DMS53 treated with DMSO at 0.1 percent for 48 hours (cell line): ENCODE measurements around the gene MCOLN1.
A peak's percentile ranks its signal among the peaks of the same experiment; 100 is the strongest.

Experiments used
- DNase-seq: peaks from one replicate; lab custom pipeline; 2025; ENCODE audit not compliant: unreplicated experiment; lab: John Stamatoyannopoulos, UW

The MCOLN1 gene

DNA sequence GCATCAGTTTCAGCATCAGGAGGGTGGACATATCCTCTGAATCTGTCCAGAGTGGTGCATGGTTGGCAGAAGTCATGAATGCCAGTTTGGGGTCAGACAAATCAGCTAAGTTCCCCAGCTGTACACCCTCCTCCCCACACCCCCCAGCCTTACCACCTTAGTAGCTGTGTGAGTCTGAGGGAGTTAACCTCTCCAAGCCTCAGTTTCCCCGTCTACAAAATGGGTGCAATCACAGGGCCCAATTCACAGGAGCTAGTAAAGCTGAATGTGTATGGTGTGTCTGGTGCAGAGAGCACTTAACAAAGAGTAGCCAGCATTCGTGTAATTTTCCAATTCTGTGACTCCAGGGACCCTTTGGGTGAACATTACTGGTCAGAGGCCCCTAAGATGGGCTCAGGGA lies 19.9 kb upstream of the MCOLN1 start:
- no peak for DNase-seq

DNA sequence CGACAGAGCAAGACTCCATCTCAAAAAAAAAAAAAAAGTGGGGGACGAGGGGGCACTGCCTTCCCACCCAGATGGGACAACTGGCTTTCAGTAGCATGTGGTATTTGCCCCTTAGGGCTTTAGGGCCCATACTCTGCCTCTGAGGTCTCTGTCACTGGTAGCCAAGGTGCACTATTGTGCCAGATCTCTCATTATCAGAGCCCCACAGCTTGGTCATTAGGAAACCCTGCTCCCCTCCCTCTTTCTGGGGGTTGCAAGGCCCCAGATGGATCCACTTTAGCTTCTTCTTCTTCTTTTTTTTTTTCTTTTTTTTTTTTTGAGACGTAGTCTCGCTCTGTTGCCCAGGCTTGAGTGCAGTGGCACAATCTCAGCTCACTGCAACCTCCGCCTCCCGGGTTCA lies 17.7 kb upstream of the MCOLN1 start:
- no peak for DNase-seq

DNA sequence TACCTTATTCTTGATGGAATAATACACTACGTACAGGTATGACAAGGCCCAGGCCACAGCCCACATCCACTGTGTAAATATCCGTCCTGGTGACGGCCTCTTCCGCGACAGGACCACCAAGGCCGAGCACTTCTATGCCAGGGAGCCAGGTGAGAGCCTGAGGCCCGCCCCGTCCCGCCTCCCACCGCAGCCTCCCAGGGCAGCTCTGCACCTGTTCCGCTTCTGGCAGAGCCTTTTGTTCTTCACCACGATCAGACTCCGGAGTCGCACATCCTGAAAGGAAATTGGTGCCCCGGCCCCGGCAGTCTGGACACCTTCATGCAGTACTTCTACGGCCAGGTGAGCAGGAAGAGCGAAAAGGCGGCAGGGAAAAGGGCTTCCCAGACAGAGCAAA lies 17.1 kb upstream of the MCOLN1 start:
- peak; percentile 46 for DNase-seq

DNA sequence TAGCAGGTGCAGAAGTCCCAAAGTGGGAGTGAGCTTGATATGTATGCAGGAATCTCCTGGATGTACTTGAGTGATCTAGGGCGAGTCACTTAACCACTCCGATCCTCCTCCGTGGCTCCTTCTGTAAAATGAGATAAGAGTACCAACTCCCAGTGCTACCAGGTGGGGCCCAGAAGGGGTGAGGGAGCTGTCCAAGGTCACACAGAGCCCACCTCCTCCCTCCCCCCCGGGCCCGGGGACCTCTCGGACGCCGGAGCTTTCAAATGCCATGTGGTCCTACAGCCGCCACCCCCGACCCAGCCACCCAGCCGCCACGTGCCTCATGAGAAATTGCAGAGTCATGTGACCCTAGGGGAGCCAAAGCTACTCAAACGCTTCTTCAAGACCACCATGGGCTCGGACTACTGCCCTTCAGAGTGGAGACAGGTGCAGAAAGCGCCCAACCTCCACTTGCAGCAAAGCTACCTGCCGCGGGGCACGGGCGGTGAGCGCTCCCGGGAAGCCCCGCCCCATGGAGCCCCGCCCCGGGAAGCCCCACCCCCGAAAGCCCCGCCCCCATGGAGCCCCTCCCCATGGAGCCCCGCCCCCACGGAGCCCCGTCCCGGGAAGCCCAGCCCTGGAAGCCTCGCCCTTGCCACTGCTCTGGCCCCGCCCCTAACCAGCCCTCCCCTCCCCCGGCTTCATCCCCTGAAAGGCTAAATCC lies 16.6 kb upstream of the MCOLN1 start:
- DNase-seq, result peak; percentile 38

DNA sequence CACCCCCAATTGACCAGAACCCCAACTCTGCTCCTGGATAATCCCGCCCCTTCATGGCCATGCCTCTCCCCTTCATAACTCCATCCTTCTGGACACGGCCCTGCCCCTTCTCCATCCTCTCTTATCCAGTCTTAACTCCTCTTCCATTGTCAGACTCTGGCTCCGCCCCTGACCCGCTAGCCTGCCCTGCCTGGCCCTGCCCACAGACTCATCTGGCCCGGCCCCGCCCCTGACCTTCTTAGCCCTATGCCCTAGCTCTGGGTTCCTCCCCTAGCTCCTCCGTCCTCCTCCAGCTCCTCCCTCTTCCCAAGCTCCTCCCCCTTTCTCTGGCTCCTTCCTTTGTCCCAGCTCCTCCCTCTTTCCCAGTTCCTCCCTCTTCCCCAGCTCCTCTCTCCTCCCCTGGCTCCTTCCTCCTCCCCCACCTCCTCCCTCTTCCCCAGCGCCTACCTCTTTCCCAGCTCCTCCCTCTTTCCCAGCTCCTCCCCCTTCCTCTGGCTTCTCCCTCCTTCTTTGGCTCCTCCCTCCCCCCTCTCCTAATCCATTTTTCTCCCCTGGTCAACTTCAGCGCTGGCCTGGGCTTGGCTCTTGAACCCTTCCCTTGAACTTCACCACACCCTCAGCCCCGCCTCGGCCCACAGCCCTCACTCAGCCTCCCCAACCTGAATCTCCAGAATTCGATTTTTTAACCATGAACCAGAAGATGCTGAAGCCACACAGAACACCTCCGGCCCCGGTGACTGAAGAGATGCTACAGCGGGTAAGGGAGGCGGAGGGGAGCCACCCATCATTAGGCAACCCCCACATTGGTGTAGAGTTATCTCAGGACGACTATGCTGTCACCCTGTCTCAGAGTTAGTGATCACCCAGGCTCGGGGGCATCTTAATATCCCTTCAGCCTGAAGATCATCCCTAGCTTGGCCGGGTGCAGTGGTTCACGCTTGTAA lies 15.8 kb upstream of the MCOLN1 start:
- peak; percentile 45 for DNase-seq

DNA sequence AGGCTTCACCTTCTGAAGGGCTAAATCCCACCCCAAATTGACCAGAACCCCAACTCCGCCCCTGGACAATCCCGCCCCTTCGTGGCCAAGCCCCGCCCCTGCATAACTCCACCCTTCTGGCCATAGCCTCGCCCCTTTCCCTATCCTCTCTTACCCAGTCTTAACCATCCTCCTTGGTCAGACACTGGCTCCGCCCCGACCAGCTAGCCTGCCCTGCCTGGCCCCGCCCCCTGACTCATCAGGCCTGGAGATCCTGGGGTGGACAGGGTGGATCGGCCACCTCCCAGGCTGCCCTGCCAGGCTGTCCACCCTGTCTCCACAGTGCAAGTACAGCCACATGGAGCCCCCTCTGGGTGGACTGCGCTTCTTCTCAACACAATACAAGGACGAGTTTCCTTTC lies 14.5 kb upstream of the MCOLN1 start:
- no peak for DNase-seq

DNA sequence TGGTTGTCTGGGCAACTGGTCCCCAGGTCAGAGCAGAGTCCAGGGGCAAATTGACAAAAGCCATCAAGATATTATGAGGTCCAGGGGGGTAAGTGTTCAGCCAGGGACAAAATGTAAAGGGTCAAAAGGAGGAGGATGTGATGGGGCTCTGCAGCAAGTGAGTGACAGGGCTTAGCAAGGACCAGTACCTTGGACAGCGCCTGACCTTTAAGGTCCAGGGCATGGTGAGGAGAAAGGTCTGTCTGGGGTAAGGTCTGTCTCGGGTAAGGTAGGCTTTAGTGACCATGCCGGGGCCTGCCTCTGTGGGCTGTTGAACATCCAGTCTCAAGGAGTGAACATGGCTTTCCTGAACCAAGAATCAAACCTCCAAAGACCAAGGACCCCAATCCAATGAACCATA lies 12.8 kb upstream of the MCOLN1 start:
- DNase-seq, result no peak

DNA sequence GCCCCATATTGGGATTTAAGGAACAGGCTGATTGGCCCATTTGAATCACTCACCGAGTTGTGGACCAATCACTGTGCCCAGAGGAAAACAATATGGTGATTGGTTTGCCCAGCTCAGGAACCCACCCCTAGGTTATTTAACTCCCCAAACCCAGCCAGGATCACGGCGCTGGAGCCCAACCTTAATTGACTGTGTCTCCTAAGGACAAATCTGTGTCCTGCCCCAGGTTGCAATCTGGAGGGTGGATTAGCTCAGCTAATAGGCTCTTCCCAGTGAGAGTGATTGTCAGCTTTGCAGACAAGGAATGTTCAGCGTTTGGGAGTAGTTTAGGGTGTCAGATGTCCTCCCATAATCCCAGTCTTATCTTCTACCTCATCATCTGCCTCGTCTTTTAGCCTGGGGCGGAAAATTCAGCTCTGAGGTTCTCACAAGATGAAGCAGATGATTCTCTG lies 10.0 kb upstream of the MCOLN1 start:
- no peak for DNase-seq

DNA sequence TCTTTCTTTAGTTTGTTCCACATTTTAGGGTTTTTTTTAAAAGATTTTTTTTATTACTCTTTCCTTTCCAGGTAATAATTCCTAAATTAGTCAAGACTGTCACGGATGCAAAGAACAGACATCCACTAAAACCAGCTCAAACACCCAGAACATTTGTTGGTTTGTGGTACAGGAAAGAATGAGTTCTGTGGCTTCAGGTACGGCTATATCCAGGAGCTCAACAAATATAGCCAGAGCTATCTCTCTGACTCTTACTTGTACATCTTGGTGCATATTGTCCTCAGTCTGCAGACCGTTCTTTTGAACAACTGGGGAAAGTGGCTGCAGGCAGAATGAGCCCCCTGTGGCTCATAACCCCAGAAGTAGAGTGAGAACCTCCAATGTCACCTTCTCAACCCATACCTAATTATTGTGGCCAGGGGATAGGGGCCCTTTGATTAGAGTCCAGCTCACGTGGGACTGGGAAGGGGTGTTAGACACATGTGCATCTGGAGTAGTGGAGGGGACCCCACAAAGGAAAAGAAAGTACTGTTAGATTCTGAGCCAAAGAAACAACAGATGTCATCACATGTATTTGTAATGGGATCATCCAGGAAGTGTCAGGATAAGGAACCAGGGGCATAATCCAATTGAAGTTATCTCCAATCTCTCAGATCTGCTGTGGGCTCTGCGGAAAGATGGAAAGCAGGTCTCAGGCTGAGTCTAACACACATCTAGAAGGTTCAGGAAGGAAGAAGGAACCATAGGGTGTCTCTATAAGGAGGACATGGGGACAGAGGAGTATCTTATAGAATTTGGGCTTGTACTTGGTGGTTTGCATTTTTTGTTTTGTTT lies 8.4 kb upstream of the MCOLN1 start:
- DNase-seq, result no peak

DNA sequence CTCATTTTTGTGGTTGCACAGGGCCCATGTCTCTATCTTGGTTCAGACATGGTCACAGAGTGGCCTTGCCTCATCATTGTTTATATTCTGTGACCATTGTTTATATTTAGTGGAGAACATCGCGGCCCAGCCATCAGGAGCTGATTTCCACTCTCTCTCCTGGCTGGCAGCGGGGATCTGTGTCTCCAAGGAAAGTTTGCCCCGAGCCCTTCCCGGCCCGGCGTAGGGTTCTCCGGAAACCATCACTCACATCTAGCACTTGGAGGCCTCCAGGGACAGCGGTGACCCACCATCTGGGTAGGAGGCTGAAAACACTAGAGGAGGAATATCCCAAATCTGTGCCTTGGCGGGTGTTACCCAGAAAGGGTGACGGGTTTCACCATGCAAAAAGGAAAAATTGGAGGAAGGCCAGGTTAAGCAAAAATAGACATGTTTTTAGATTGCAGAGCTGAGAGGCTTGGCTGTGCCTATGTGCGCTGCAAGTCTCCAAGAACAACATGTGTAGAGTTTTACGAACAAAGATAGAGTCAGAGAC lies 7.2 kb upstream of the MCOLN1 start:
- DNase-seq, result no peak

DNA sequence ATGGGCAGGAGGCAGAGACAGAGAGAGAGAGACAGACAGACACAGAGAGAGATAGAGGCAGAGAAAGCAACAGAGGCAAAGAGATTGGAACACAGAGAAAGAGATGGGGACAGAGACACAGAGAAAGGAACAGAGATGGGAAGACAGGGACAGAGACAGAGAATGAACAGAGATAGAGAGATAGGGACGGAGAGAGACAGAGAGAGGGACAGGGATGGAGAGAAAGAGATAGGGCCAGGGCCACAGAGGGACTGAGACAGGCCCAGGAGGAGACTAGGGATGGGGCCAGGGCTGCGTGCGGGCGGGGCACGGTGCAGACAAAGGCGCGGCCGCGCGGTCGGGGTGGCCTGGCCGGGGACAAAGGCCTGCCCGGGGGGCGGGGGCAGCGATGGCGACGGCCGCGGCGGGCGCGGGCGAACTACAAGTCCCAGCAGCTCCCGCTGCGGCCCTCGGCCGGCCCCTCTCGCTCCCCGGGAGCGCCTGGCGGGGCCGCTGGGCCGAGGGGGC lies 6.7 kb upstream of the MCOLN1 start, which contains the start of gene ZNF358:
ZNF358 (plus strand) TSS at position 459 of the 507 bp plus-strand sequence. CDS start 3,140 bp downstream, outside the sequence.
- peak; percentile 34 for DNase-seq

DNA sequence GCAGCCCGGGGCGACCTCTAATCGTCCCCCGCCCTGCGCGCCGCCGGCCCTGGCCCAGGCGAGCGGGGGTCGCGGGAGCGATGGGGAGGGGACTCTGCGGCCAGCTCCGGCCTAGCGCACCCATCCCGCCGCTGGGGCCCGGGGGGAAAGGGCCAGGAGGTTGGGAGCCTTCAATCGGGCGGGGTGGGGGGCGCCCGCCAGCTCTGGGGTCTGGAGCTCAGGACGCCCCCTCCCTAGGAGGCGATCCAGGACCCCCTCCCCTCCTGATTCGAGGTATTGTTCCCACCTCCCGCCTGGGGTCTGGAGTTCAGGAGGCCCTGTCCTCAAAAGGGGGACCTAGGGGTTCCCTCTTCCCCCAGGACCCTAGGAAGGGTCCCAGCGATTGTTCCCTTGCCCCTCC lies 6.1 kb upstream of the MCOLN1 start:
- no peak for DNase-seq

DNA sequence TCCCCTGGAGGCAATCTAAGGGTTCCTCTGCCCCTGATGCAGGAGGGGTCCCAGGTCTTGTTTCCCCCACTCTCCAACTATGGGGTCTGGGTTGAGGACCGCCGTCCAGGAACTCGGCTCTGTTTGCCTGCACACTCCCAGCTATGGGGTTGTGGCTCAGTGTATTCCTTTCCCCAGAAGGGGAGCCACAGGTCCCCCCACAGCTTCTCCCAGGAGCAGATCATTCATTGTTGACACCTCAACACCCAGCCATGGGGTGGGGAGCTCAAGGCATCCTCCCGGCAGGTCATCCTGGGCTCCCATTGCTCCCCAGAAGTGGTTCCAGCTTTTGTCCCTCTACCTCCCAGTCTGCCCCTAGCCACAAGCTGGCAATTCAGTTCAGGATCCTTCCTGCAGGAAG lies 5.5 kb upstream of the MCOLN1 start:
- no peak for DNase-seq

DNA sequence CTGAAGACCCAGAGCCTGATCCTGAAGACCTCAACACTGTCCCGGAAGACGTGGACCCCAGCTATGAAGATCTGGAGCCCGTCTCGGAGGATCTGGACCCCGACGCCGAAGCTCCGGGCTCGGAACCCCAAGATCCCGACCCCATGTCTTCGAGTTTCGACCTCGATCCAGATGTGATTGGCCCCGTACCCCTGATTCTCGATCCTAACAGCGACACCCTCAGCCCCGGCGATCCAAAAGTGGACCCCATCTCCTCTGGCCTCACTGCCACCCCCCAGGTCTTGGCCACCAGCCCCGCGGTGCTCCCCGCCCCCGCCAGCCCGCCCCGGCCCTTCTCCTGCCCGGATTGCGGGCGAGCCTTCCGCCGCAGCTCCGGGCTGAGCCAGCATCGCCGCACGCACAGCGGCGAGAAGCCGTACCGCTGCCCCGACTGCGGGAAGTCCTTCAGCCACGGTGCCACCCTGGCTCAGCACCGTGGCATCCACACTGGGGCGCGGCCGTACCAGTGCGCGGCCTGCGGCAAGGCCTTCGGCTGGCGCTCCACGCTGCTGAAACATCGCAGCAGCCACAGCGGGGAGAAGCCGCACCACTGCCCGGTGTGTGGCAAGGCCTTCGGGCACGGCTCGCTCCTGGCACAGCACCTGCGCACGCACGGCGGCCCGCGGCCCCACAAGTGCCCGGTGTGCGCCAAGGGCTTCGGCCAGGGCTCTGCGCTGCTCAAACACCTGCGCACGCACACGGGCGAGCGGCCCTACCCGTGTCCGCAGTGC lies 2.9 kb upstream of the MCOLN1 start:
- DNase-seq, result no peak

DNA sequence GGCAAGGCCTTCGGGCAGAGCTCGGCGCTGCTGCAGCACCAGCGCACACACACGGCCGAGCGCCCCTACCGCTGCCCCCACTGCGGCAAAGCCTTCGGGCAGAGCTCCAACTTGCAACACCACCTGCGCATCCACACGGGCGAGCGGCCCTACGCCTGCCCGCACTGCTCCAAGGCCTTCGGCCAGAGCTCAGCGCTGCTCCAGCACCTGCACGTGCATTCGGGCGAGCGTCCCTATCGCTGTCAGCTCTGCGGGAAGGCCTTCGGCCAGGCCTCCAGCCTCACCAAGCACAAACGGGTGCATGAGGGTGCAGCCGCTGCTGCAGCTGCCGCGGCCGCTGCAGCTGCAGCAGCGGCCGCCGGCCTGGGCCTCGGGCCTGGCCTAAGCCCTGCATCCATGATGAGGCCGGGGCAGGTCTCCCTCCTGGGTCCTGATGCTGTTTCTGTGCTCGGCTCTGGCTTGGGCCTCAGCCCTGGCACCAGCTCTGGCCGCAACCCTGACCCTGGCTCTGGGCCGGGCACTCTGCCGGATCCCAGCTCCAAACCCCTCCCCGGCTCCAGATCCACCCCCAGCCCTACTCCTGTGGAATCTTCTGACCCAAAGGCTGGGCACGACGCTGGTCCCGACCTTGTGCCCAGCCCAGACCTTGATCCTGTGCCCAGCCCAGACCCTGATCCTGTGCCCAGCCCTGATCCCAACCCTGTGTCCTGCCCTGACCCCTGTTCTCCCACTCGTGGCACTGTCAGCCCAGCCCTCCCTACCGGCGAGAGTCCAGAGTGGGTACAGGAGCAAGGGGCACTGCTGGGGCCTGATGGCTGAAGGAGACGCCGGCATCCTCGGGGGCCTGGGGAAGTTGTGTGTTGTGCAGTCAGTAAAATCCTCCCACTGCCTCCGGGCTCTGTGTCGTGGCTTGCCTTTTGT lies 2.0 kb upstream of the MCOLN1 start:
- DNase-seq, result no peak

DNA sequence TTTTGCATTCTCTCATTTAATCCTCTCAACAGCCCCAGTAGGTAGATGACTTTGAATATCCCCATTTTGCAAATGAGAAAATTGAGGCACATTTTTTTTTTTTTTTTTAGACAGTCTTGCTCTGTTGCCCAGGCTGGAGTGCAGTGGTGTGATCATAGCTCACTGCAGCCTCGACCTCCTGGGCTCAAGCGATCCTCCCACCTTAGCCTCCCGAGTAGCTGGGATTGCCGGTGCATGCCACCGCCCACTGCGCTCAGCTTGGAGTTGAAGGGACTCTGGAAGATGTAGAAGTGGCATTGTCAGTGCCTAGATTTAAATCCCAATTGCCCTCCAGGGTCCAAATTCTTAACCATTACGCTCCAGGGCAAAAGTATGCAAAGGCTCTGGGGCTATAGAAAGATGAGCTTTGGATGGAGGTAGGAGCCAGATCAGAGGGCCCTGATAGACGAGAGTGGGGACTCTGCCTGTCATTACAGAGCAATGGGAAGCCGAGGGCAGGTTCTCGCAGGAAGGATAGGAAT lies 813 bp upstream of the MCOLN1 start:
- DNase-seq, result no peak

DNA sequence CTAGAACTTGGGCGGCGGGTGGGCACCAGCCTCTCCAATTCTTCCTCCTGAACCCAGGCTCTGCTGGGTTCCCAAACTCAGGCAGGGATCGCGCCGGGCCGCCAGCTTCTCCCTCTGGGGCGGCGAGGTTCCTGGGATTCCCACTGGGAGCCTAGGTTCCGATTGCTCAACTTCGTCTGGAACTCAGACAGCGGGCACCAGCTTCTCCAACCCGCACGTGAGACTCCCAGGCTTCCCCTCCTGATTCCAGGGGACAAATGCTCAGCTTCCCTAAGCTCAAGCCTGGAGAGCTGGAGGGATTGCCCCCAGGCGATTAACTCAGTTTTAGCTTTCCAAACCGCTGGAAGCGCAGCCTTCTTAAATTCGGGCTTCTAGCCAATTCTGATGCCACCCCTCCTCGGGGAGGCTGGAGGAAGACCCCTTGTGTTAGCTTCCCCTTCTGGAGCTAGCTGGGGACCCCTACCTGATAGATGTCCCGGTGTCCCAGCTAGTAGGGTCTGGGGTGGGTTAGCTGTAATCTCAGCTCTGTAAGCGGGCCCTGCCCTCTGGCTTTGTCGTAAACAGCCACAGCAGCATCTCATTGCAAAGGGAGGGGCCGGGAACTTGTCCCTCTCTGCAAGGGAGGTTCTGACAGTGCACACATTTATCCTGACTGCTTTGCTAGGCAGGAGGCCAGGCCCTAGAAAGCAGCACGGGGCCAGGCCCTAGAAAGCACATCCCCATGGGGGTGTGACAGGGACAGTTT lies 671 bp downstream of the MCOLN1 start:
- no peak for DNase-seq

DNA sequence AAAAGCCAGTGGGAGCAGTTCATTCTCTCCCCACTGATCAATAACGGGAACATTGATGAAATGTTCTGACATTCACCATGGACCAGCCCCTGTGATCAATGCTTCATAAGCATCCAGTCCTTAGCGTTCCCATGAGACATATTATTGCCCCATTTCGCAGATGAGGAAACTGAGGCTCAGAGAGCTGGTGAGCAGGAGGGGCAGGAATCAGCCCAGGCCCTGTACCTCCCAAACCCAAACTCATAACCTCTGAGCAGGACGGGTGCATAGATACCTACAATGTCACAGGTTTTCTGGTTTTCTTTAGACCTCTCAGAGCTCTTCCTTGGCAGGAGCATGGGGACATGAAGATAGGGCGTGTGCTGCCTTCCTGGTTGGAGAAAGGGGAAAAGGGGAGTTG lies 2.1 kb downstream of the MCOLN1 start:
- DNase-seq, result no peak
